Gastroesophageal sphincter (tissue), 3 donors: ENCODE results near the gene BSG.
"Not testable (repeated sequence)": the region's sequence is repeated elsewhere in the genome, so short reads cannot be mapped to it uniquely, and the experiment has no call there.

Source experiments
- CTCF ChIP-seq, 4 experiments: fragments of 200-600 bp in 2 of 4; fragments of 450-650 bp in 2 of 4; sonication (generic) in 1 of 4; IDR thresholded peaks; one replicate each; pipeline ENCODE4 v1.5.1; 2017 to 2019; ENCODE audit warnings: antibody characterized with exemption in 4 of 4, mild to moderate bottlenecking in 2 of 4, moderate library complexity in 2 of 4
- POLR2A ChIP-seq, 2 donors: fragments of 450-650 bp; IDR thresholded peaks; one replicate each; pipeline ENCODE4 v1.6.1; 2017; ENCODE audit warnings: antibody characterized with exemption in 2 of 2, mild to moderate bottlenecking in 2 of 2, moderate library complexity in 1 of 2
- POLR2AphosphoS5 ChIP-seq: sonication (generic); formaldehyde crosslinking; IDR thresholded peaks from one replicate; pipeline ENCODE4 v1.6.1; 2017; ENCODE audit warnings: antibody characterized with exemption

GRCh38 chr19:629515-629914 lies 57.1 kb downstream of the BSG start:
- not testable (repeated sequence) for TF ChIP-seq CTCF (IDR thresholded peaks at IDR 0.05); POLR2A (IDR thresholded peaks at IDR 0.05); POLR2AphosphoS5
